ENCODE results near the gene KNDC1. TPM values are rescaled to one million over a fixed set of nuclear protein-coding genes. Genes with fewer than 3 reads are reported as not detected.

KNDC1 gene
- total RNA-seq, 2 donors from 2014 or later: 1.5 to 10.8 TPM

DNA sequence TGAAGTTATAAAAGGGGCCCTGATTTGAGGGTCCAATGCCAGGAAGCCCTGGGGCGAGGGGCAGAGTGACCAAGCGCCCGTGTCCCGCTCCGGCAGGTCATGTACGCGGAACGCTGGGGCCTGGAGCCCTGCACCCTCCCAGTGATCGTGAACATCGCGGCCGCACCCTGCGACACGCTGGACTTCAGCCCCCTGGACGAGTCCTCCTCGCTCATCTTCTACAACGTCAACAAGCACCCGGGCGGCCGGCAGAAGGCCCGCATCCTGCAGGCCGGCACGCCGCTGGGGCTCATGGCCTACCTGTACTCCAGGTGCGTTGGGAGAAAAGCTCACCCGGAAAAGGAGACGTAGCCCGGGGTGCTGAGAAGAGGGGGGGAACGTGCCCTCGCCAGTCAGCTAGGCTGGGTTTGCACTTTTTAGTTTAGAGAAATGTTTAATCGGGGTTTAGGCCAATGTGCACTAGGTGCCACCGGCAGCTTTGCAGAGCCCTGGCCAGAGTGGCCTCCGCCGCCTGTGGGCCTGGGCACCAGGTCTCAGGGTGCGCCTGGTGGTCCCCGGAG lies 47.1 kb downstream of the KNDC1 start:
- intact Hi-C loops (cut with DNase I): no loop called here
- TF ChIP-seq, protein P1, sequence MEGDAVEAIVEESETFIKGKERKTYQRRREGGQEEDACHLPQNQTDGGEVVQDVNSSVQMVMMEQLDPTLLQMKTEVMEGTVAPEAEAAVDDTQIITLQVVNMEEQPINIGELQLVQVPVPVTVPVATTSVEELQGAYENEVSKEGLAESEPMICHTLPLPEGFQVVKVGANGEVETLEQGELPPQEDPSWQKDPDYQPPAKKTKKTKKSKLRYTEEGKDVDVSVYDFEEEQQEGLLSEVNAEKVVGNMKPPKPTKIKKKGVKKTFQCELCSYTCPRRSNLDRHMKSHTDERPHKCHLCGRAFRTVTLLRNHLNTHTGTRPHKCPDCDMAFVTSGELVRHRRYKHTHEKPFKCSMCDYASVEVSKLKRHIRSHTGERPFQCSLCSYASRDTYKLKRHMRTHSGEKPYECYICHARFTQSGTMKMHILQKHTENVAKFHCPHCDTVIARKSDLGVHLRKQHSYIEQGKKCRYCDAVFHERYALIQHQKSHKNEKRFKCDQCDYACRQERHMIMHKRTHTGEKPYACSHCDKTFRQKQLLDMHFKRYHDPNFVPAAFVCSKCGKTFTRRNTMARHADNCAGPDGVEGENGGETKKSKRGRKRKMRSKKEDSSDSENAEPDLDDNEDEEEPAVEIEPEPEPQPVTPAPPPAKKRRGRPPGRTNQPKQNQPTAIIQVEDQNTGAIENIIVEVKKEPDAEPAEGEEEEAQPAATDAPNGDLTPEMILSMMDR (IDR thresholded peaks at IDR 0.05): no peak
- Histone ChIP-seq H3K9me3 (no peaks in the 10 kb centered on the region), H3K4me3 (no peak overlapping the region), H3K27ac (no peak overlapping the region), H3K4me1 (replicated peaks) (no peaks in the 10 kb centered on the region), H3K27me3 (replicated peaks; ENCODE audit: insufficient read depth) (no peaks in the 10 kb centered on the region), H3K36me3 (no peaks in the 10 kb centered on the region)
- DNase-seq (ENCODE audit: low spot score): no peak
- WGBS: 78% methylated on average over 36 of the region's 36 CpGs

DNA sequence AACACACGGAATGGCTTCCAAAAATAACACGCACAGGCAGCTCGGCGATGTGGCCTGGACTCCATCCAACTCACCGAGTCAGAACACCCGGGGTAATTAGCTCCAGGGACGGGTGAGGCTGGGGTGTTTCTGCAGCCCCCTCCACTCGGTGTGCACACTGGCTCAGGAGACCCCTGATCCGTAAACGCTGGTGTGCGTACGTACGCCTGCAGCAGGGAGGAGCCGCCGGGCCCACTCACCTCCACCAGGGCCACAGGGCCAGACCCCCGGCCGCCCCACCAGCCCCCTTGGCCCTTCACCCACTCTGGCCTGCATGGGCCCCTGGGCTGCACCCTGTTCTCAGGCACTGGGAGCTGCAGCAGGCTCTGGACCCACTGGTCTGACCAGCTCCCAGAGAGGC lies 47.6 kb downstream of the KNDC1 start:
- intact Hi-C loops (cut with DNase I): no loop called here
- WGBS: 55% methylated on average over 9 of the region's 17 CpGs
- no peak for TF ChIP-seq POLR2AphosphoS5 (IDR thresholded peaks at IDR 0.05)
- TF ChIP-seq, protein P1 (IDR thresholded peaks at IDR 0.05): no peak
- TF ChIP-seq POLR2A (IDR thresholded peaks at IDR 0.05): no peak
- DNase-seq (ENCODE audit: low spot score): no peak
- Histone ChIP-seq H3K27me3 (replicated peaks; ENCODE audit: insufficient read depth) (no peaks in the 10 kb centered on the region), H3K4me1 (replicated peaks) (no peaks in the 10 kb centered on the region), H3K27ac (no peak overlapping the region), H3K9me3 (no peaks in the 10 kb centered on the region), H3K36me3 (no peaks in the 10 kb centered on the region), H3K4me3 (no peak overlapping the region)

DNA sequence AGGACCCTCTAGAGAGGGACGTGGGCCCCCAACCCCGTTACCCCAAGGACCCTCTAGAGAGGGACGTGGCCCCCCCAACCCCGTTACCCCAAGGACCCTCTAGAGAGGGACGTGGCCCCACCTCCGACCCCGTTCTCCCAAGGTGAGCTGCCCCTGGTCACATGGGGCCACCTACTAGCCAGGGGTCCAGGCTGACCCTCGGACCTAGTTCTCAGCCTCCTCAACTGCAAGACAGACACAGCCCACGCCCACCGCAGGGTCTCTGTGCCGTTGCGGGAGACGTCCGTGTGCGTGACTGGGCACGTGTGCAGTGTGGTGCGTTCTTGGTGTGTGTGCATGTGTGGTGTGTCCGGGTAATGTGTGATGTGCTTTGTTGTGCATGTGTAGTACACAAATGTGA lies 48.4 kb downstream of the KNDC1 start:
- intact Hi-C loops (cut with DNase I): no loop called here
- H3K4me1 ChIP-seq (replicated peaks): no peaks in the 10 kb centered on the region
- DNase-seq (ENCODE audit: low spot score): no peak
- no peaks in the 10 kb centered on the region for H3K27me3 ChIP-seq (replicated peaks; ENCODE audit: insufficient read depth)
- no peaks in the 10 kb centered on the region for H3K9me3 ChIP-seq
- H3K27ac ChIP-seq: no peak overlapping the region
- H3K36me3 ChIP-seq: no peaks in the 10 kb centered on the region
- no peak for TF ChIP-seq POLR2A (IDR thresholded peaks at IDR 0.05)
- TF ChIP-seq, protein P1 (IDR thresholded peaks at IDR 0.05): no peak
- TF ChIP-seq POLR2AphosphoS5 (IDR thresholded peaks at IDR 0.05): no peak
- no peak overlapping the region for H3K4me3 ChIP-seq
- WGBS: 84% methylated on average over 14 of the region's 18 CpGs

DNA sequence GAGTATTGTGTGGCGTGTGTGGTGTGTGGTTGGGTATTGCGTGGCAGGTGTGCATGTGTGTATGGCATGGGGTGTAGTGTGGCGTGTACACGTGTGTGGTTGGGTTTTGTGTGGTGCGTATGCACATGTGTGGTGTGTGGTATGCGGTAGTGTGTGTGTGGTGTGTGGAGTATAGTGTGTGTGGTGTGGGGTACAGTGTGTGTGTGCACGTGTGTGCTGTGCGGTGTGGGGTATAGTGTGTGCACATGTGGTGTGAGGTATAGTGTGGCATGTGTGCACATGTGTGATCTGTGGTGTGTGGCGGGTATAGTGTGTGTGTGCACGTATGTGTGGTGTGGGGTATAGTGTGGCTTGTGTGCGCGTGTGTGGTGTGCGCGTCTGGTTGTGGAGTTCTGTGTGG lies 49.1 kb downstream of the KNDC1 start:
- Histone ChIP-seq H3K27me3 (replicated peaks; ENCODE audit: insufficient read depth) (no peaks in the 10 kb centered on the region), H3K9me3 (no peaks in the 10 kb centered on the region), H3K4me1 (replicated peaks) (no peaks in the 10 kb centered on the region), H3K27ac (no peak overlapping the region), H3K36me3 (no peaks in the 10 kb centered on the region), H3K4me3 (no peak overlapping the region)
- DNase-seq (ENCODE audit: low spot score): no peak
- 96% methylated on average over 14 of the region's 14 CpGs for WGBS
- intact Hi-C loops (cut with DNase I): no loop called here
- TF ChIP-seq POLR2AphosphoS5 (IDR thresholded peaks at IDR 0.05) (no peak), POLR2A (IDR thresholded peaks at IDR 0.05) (no peak)
- TF ChIP-seq, protein P1 (IDR thresholded peaks at IDR 0.05): no peak

DNA sequence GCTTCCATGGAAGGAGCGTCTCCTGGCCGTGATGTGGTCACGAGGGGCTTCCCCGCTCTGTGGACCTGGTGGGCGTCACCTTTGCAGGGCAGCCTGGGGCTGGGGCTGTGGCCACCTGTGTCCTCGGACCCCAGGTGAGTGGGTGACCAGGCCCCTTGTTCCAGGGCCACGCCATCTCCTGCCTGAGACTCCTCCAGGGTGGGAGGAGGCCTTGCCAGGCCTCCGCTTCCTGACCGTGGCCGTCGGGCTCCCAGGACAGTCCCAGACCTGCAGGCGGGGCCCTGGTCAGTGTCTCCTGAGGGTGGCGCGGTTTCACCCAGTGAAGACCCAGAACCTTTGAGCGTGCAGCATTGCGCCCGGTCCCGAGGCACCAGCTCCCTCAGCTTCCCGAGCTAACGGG lies 49.6 kb downstream of the KNDC1 start:
- WGBS: 86% methylated on average over 19 of the region's 20 CpGs
- TF ChIP-seq POLR2AphosphoS5 (IDR thresholded peaks at IDR 0.05) (no peak), POLR2A (IDR thresholded peaks at IDR 0.05) (no peak)
- TF ChIP-seq, protein P1 (IDR thresholded peaks at IDR 0.05): no peak
- Histone ChIP-seq H3K27me3 (replicated peaks; ENCODE audit: insufficient read depth) (no peaks in the 10 kb centered on the region), H3K27ac (no peak overlapping the region), H3K4me3 (no peak overlapping the region), H3K36me3 (no peaks in the 10 kb centered on the region), H3K4me1 (replicated peaks) (no peaks in the 10 kb centered on the region), H3K9me3 (no peaks in the 10 kb centered on the region)
- intact Hi-C loops (cut with DNase I): no loop called here
- no peak for DNase-seq (ENCODE audit: low spot score)
